8988T (cell line): ENCODE data around the gene SH3GLB2.
"Not testable (repeated sequence)": the region's sequence is repeated elsewhere in the genome, so short reads cannot be mapped to it uniquely, and the experiment has no call there.

Experiments used
- DNase-seq: peaks from one replicate; pipeline ENCODE4 v3.0.0; 2011

The SH3GLB2 gene

GRCh38 chr9:129053020-129053419 is 24.9 kb upstream of the SH3GLB2 start:
- DNase-seq: no peak

DNA sequence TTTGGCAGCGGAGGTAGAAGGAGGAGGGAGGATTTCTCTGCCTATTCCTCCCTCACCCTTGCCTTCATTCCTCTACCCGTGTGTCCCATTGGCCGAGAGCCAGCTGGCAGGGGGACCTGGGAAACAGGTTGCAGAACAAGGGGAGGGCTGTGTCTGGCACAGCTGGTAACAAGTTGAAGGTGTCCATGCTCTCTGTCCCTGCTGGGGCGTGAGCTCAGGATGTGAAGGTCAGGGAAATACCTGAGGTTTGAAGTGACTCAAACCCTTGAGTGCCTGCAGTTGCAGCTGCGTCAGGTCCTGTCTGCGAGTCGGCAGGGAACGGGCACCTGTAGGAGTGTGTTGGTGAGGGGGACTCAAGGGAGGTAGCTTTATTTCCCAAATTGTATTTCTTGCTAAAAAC is 24.5 kb upstream of the SH3GLB2 start:
- DNase-seq: no peak

DNA sequence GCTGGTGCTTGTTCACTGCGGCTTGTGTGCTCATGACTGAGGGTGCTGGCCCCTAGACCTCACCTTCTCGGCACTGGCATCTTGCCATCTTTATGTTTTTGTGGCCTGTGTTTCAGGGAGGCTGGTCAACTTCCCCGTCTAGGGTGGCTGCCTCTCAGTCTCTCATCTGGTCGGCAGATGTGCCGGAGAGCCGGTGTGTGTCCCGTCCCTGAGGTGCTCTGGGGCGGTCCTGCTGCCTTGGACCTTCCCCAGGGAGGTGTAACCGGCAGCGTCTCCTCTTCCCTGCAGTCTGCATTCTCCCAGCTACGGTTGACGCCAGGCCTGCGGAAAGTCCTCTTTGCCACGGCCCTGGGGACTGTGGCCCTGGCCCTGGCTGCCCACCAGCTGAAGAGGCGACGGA is 13.9 kb upstream of the SH3GLB2 start:
- no peak for DNase-seq

DNA sequence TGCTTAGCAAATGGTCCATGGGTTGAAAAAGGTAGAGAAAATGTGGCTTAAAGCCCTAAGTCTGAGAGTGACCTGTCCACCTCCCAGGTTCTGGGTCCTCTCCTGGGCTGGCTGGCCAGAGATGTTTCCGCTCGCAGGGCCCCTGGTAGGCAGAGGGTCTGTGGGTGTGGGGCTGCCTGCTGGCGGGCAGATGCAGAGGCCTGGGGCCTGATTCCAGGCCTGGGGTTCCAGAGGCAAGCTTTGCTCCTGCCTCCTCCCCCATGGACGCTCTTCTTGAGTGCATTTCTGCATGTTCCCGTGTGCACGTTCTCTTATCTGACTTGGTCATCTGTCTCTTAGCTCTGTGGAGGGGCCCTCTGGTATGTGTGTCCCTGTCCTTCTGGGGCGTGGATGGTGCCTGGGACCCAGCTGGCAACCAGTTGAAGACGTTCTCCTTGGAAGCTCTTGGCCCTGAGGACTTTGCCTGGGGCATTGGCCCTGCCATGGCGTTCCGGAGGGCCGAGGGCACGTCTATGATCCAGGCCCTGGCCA is 12.0 kb upstream of the SH3GLB2 start:
- DNase-seq: no peak

- DNase-seq: no peak
These were observed 10.2 kb upstream of the SH3GLB2 start for GRCh38 chr9:129038109-129038852.

DNA sequence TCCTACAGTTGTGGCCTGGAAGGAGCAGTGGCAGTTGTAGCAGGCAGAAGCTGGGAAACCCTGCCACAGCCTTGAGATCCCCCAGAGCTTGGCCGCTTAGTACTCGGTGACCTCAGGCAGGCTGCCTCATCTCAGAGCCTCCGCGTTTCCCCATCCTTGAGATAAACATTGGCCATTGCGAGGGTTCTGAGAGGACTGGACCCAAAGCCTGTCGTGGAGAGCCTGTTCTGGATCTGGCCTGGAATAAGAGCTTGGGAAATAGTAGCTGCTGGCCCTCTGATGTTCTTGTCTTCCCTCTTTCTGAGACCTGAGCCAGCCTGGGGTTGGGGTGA is 9.6 kb upstream of the SH3GLB2 start:
- DNase-seq: no peak

- DNase-seq: no peak
These were observed 9.0 kb upstream of the SH3GLB2 start for GRCh38 chr9:129036923-129037766.

DNA sequence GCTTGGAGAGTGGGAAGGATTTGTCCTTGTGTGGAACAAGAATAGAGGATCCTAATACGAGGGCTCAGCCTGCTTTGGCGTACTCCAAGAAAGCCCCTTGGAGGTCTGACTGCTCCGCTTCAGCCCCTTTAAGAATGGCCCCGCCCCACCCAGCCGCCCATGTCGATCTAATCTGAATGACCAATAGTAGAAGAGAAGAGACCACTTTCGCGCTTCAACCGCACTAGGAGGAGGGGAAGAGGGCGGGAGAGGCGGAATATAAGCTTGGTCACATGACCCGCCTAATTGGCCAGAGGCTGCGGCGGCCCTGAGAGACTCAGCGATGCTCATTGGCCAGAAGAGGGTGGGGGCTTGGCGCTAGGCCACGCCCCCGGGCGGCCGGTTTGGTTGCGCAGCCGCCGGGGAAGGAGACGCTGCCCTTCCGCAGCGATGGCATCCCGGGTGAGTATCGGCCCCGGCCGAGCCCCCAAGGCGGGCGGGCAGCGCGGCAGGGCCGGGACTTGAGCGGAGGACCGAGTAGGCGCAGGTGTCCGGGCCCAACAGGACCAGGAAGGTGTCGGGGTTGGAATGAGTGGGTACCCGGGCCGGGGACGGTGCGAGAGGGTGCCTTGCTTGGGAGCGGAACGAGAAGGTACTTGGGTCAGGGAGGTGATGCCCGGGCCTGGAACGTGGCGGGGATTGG is 8.3 kb upstream of the SH3GLB2 start, which contains the start of gene MIGA2:
MIGA2 (plus strand) TSS at position 386 of the 682 bp plus-strand sequence. CDS start 3,969 bp downstream, outside the sequence.
- DNase-seq: peak; percentile 96

DNA sequence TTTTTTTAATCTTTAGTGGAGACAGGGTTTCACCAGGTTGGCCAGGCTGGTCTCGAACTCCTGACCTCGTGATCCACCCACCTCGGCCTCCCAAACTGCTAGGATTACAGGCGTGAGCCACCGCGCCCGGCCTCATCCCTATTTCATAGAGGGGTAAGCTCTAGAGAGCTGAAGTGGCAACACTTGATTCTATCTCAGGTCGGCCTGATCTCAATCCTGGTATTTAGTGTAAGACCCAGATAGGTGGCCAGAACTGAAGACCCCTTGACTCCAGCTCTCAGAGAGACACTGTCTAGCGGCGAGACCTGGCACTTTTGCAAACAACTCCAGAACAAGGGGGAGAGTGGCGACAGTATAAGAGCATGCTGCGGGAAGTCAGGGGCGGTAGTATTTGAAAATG is 7.7 kb upstream of the SH3GLB2 start:
- not testable (repeated sequence) for DNase-seq

- no peak for DNase-seq
These were observed 5.1 kb upstream of the SH3GLB2 start for GRCh38 chr9:129033216-129033615.

- no peak for DNase-seq
These were observed 4.5 kb upstream of the SH3GLB2 start for GRCh38 chr9:129032541-129033159.

DNA sequence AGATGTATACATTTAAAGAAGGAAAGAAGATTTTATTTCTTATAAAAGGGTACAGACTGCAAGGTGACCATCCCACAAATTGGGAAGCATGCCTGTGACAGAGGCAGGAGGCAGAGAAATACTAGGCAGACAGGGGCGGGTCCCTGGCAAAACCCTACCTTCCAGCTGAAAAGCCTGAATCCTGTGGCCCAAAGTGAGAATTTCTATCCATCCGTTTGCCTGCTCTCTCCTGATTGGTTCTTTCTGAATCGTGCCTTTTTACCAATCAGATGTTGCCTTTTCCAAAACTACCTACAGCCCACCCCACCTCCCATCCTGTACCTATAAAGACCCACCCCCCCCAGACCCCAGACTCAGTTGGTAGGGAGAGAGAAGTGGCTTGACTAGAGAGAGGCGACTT is 3.4 kb upstream of the SH3GLB2 start:
- DNase-seq: no peak

GRCh38 chr9:129030191-129030590 is 2.1 kb upstream of the SH3GLB2 start:
- DNase-seq: no peak

DNA sequence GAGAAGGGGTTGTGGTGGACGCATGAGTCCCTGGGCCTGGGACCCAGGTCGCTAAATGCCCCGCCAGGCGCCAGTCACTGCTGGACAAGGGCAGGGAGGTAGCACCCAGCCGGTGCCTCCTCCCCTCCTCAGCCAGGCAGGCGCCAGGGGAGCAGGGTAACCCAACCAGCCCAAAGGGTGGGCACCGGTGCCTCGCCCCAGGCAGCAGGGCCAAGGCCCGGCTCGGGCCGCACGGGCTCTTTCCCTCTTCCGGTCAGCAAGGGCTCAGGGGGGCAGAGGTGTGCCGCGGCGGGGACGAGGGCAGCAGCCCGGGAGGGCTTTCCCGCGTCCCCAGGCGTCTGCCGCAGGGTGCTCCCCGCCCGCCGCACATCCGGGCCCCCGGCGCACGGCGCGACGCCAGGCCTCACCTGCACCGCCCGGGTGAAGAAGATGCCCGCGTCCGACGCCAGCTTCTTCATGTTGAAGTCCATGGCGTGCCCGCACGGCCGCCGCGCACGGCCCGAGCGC is 393 bp downstream of the SH3GLB2 start:
- DNase-seq: peak; percentile 67

DNA sequence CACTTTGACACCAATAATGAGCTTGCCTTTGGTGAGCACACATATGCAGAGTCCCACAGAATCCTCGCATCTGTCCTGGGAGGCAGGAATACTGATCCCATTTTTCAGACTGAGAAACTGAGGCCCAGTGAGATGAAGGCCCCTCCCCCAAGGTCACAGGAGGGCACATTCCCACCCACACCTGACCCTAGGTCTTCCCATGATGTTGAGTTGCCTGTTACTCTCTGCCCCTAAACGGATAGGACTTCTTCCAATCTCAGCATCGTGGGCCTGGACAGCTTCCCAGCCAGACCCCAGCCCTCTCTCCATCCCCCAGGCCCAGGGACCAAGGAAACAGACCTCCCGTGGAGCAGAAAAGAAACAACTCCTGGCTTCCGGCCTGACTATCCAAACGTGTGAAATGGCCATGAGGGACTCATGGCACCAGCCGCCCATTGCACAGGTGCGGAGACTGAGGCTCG is 877 bp downstream of the SH3GLB2 start:
- DNase-seq: no peak

DNA sequence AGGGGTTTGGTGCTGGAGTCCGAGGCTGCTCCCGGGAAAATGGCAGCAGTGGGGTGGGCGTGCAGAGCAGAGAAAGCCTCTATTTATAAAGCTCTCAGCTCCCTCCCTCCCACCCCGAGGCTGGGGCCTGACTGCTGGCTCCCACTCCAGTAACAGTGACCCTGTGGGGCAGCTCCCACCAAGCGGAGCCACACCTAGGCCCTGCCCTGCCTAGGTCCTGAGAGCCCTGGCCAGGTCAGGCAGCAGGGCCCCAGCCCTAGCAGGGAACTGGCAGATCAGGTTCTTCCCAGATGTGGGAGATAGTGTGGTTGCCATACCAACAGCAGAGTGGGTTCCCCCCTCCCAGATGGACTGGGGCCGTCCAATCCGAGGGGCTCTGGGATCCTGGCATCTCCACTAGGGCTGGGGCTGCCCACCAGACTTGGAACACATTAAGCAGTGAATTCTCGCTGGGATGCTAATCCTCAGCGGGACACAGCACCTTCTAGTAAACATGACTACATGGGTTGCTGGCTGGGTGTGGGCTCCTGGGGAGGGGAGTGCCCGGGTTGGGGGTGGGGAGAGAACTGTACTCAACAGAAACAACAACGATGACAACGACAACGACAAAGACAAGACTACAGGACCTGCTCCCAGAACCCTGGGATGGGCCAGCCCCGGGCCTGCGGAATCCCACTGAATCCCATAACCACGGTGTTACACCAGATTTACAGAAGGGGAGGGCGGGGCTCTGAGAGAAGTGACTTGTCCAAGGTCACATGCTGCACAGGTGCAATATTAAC is 1.5 kb downstream of the SH3GLB2 start:
- DNase-seq: no peak

DNA sequence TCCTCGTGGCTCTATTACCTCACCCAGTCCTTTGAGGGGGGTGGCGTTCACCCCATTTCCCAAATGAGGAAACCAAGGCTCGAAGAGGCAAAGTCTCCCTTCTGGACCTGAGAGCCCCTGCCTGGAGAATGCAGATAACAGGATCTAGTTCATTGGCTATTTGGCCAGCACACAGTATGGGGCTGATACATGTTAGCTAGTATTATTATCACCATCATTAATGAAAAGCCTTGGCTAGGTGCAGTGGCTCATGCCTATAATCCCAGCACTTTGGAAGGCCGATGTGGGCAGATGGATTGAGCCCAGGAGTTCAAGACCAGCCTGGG is 4.3 kb downstream of the SH3GLB2 start:
- no peak for DNase-seq

DNA sequence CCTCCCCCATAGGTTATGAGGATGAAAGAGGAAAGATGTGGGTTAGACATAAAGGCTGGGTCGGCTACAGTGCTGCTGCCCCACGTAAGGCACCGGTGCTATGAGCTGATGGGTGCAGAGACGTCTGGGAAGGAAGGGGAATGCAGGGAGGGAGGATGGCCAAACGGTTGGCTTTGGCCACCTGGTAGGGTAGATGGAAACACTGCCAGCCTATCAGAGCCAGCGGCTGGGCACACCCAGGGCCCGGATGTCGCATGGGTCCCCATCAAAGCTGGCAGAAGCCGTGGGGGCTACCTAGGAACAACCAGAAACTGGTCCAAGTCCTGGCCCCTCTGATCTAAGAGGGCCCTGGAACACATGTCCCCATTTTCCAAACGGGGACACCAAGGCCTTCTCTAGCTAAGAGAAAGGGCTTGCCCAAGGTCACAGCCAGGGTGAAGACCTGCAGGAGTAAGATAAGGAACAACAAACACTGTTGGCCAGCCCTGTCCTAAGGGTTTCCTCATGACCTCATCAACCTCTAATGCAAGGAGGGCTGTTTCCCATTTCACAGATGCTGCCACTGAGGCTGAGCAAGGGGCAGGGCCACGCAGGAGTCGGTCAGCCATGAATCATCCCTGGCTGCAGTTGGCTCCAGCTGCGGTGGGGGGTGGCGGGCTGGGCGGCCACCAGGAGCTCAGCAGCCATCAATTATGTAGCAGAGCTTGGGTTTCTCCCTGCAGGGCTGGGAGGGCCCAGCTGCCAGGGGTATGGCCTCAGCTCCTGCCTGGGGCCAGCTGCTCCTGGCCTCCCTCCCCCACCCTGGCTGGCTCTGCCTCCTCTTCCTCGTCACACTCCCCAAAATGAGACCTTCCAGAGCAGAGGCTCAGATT is 4.9 kb downstream of the SH3GLB2 start:
- no peak for DNase-seq

DNA sequence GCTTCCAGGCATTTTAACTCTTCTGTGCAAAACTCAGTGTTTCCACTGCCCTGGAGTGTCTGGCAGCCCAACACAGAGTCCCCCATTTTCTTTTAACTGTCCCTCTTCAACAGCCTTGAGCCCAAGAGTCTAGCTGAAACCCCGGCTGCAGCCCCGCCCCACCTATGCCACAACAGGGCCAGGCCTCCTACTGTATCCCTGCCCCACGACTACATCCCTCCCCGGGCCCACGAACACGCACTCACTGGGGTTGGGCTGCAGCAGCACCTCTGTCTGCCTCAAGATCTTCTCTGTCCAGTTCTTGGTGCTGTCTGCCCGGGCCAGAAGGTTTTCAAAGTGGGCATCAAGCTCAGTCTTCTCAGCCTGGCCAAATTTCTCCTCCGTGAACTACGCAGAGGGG is 6.1 kb downstream of the SH3GLB2 start:
- no peak for DNase-seq

- no peak for DNase-seq
These were observed 7.0 kb downstream of the SH3GLB2 start for GRCh38 chr9:129021091-129021490.

GRCh38 chr9:129014608-129015007 is 13.5 kb downstream of the SH3GLB2 start:
- DNase-seq: no peak
